GM12878 (cell line): ENCODE measurements around the gene RNU6-9. TPM values are rescaled to one million over a fixed set of nuclear protein-coding genes. Genes with fewer than 3 reads are reported as not detected.

Experiments used
- ATAC-seq: fragments of 200-7000 bp; cut with Tn5 transposase; 3 replicates; pipeline ENCODE4 v1.9.1; 2020; ENCODE audit warnings: mild to moderate bottlenecking, moderate library complexity
- BruUV-seq: library from RNA; stranded (reverse); fragments of 400-500 nt; replicated peaks from 2 replicates; lab custom pipeline; 2021; lab: Mats Ljungman, UMichigan
- CTCF ChIA-PET: fragments of 300-600 bp; sonication (Branson Sonifier 250); formaldehyde crosslinking; extraction: SDS; loops from one replicate; lab custom pipeline; 2021; ENCODE audit warnings: inconsistent platforms; lab: Yijun Ruan, JAX
- POLR2A ChIA-PET: fragments of 350-600 bp; formaldehyde crosslinking; extraction: SDS; loops from one replicate; lab custom pipeline; 2021; ENCODE audit warnings: inconsistent platforms; lab: Charles Lee
- RAD21 ChIA-PET: fragments of 300-600 bp; sonication (Branson Sonifier 250); formaldehyde crosslinking; loops from one replicate; lab custom pipeline; 2023; ENCODE audit warnings: antibody characterized with exemption; ENCODE audit not compliant: unreplicated experiment; lab: Charles Lee
- SMC1A ChIA-PET: fragments of 300-600 bp; sonication (Branson Sonifier 250); formaldehyde crosslinking; loops from one replicate; lab custom pipeline; 2023; ENCODE audit not compliant: unreplicated experiment, uncharacterized antibody; lab: Charles Lee
- DNase-seq: peaks from one replicate; pipeline ENCODE4 v3.0.0-alpha.2; 2011; ENCODE audit warnings: low read depth, low spot score
- FAIRE-seq: peaks from 3 replicates; lab custom pipeline; 2011; peaks lifted over from hg19 to GRCh38; lab: Jason Lieb, UNC
- H2AFZ ChIP-seq: 2 replicates; pipeline ENCODE4 v1.6.0; 2011; ENCODE audit warnings: low read depth, low read length, control low read depth; ENCODE audit not compliant: control insufficient read depth
- H3K27ac ChIP-seq: 2 replicates; pipeline ENCODE4 v1.5.1; 2011; ENCODE audit warnings: control low read depth; ENCODE audit not compliant: control insufficient read depth, insufficient read depth
- H3K27me3 ChIP-seq, 2 experiments: replicated peaks in 1 of 2; 2 replicates each; pipeline versions ENCODE4 v1.6.0 to v1.6.1; 2011; ENCODE audit warnings: low read length in 1 of 2; ENCODE audit not compliant: control insufficient read depth in 2 of 2, insufficient read depth in 2 of 2
- H3K36me3 ChIP-seq, 2 experiments: 2 replicates each; pipeline ENCODE4 v1.5.1; 2011; ENCODE audit warnings: low read length in 1 of 2; ENCODE audit not compliant: control insufficient read depth in 2 of 2, insufficient read depth in 2 of 2
- H3K4me1 ChIP-seq: 2 replicates; pipeline ENCODE4 v1.6.1; 2011; ENCODE audit warnings: mild to moderate bottlenecking, low read length, moderate library complexity, mixed read lengths; ENCODE audit not compliant: control insufficient read depth, insufficient read depth
- H3K4me2 ChIP-seq: 2 replicates; pipeline ENCODE4 v1.6.0; 2011; ENCODE audit warnings: control low read depth; ENCODE audit not compliant: control insufficient read depth, insufficient read depth
- H3K4me3 ChIP-seq: fragments of 200-600 bp; sonication (generic); 2 replicates; pipeline ENCODE4 v1.5.1; 2016
- H3K79me2 ChIP-seq: 2 replicates; pipeline ENCODE4 v1.6.0; 2011; ENCODE audit warnings: low read length; ENCODE audit not compliant: control insufficient read depth, insufficient read depth
- H3K9ac ChIP-seq: 2 replicates; pipeline ENCODE4 v1.8.0; 2011; ENCODE audit warnings: low read length, control low read depth, mixed read lengths; ENCODE audit not compliant: control insufficient read depth, insufficient read depth
- H3K9me3 ChIP-seq: replicated peaks from 3 replicates; pipeline ENCODE4 v1.5.1; 2011; ENCODE audit warnings: mild to moderate bottlenecking, low read length; ENCODE audit not compliant: control insufficient read depth, insufficient read depth
- H4K20me1 ChIP-seq: 2 replicates; pipeline ENCODE4 v1.6.0; 2011; ENCODE audit not compliant: control insufficient read depth, insufficient read depth
- CREB1 ChIP-seq: IDR thresholded peaks from 2 replicates; pipeline ENCODE4 v1.6.1; 2012; ENCODE audit warnings: low read depth, mild to moderate bottlenecking, inconsistent platforms
- ELK1 ChIP-seq: IDR thresholded peaks from 2 replicates; pipeline ENCODE4 v1.6.1; 2012; ENCODE audit warnings: low read depth, low read length, improper control_type of control experiment
- EP300 ChIP-seq, 2 experiments: fragments of 150-350 bp in 1 of 2; IDR thresholded peaks; 2 replicates each; pipeline ENCODE4 v1.6.1; 2011 to 2012; ENCODE audit warnings: low read depth in 2 of 2, low read length in 2 of 2, borderline replicate concordance in 1 of 2, improper control_type of control experiment in 1 of 2, inconsistent platforms in 1 of 2; ENCODE audit not compliant: control insufficient read depth in 1 of 2
- GABPA ChIP-seq: IDR thresholded peaks from 2 replicates; pipeline ENCODE4 v1.6.1; 2014; ENCODE audit warnings: antibody characterized with exemption, low read depth, mild to moderate bottlenecking, inconsistent platforms
- IRF5 ChIP-seq: fragments of 450-650 bp; IDR thresholded peaks from 2 replicates; pipeline ENCODE4 v1.6.1; 2017; ENCODE audit warnings: borderline replicate concordance
- NFXL1 ChIP-seq: fragments of 450-650 bp; IDR thresholded peaks from 2 replicates; pipeline ENCODE4 v1.6.1; 2017; ENCODE audit warnings: antibody characterized with exemption, mild to moderate bottlenecking, borderline replicate concordance
- POLR2A ChIP-seq: IDR thresholded peaks from 2 replicates; pipeline ENCODE4 v1.6.1; 2011; ENCODE audit warnings: low read depth, mild to moderate bottlenecking, low read length
- SMC3 ChIP-seq: IDR thresholded peaks from 2 replicates; pipeline ENCODE4 v1.6.1; 2011; ENCODE audit warnings: low read length, improper control_type of control experiment, borderline replicate concordance
- SPI1 ChIP-seq: IDR thresholded peaks from 2 replicates; pipeline ENCODE4 v1.6.1; 2011; ENCODE audit warnings: low read depth, mild to moderate bottlenecking, low read length, moderate library complexity, borderline replicate concordance; ENCODE audit not compliant: insufficient read depth
- WRNIP1 ChIP-seq: IDR thresholded peaks from 2 replicates; pipeline ENCODE4 v1.6.1; 2011; ENCODE audit warnings: low read depth, low read length, improper control_type of control experiment, borderline replicate concordance
- ZBTB4 ChIP-seq: fragments of 450-650 bp; formaldehyde crosslinking; IDR thresholded peaks from 2 replicates; pipeline ENCODE4 v1.4.0; 2022; ENCODE audit warnings: mild to moderate bottlenecking, moderate library complexity
- ZNF217 ChIP-seq: fragments of 450-650 bp; IDR thresholded peaks from 2 replicates; pipeline ENCODE4 v1.6.1; 2017; ENCODE audit warnings: antibody characterized with exemption, mild to moderate bottlenecking
- WGBS: methylation state at CpG from one replicate; pipeline ENCODE4 v1.1.6; 2016; ENCODE audit warnings: low lambda C conversion rate; ENCODE audit not compliant: insufficient replicate concordance, insufficient coverage; ENCODE audit errors: missing lambda C conversion rate; 5-methylcytosine and 5-hydroxymethylcytosine counted together
- in situ Hi-C: fragments of 300-500 bp; cut with MboI; formaldehyde crosslinking; loops from 9 replicates; pipeline ENCODE4 v1.14.3; 2018; ENCODE audit warnings: mixed read lengths
- intact Hi-C: fragments of 100-400 bp; cut with micrococcal nuclease; formaldehyde crosslinking; loops from one replicate; pipeline ENCODE4 v1.14.2; 2022; ENCODE audit not compliant: unreplicated experiment
- polyA plus RNA-seq, 11 experiments: library from polyadenylated mRNA; depleted of rRNA in 4 of 11; unstranded in 6 of 11; stranded (reverse) in 5 of 11; fragments of >200 nt; fragmentation: Nextera tagmentation in 4 of 11; fragmentation: Illumina TruSeq in 1 of 11; extraction: Ambion mirVana in 4 of 11; extraction: Trizol in 1 of 11; gene quantifications; 1 replicate in 1 of 11; 2 replicates in 10 of 11; pipeline versions ENCODE4 v1.2.1 to v1.2.3, GENCODE V29; 2011 to 2016; ENCODE audit warnings: inconsistent platforms in 2 of 11, missing spikeins in 2 of 11, low read depth in 1 of 11
- total RNA-seq, 4 experiments: library from RNA; depleted of rRNA in 3 of 4; stranded (reverse); fragments of >200 nt in 3 of 4; fragmentation: Illumina TruSeq in 1 of 4; extraction: Trizol in 1 of 4; gene quantifications; 2 replicates each; pipeline versions ENCODE4 v1.2.1 to v1.2.3, GENCODE V29; 2013 to 2021

RNU6-9 gene
- total and polyA plus RNA-seq, 10 of the 15 experiments (the other 5 are each of a cell fraction or from before 2014, with no cell fraction given) = not detected

GRCh38 chr19:866769-867300, 26.4 kb upstream of the RNU6-9 start:
- POLR2A ChIA-PET = no interaction called here

GRCh38 chr19:867301-867793, 25.9 kb upstream of the RNU6-9 start:
- Histone ChIP-seq H3K9ac (no peak overlapping the region), H3K4me2 (no peak overlapping the region), H3K4me3 (no peak overlapping the region), H3K27ac (no peak overlapping the region), H3K4me1 (peaks cover 10% of the 10 kb centered on the region), H3K9me3 (no peaks in the 10 kb centered on the region), H3K36me3 (no peaks in the 10 kb centered on the region; a peak in 1 of 4 replicates), H3K79me2 (no peaks in the 10 kb centered on the region), H3K27me3 (no peaks in the 10 kb centered on the region), H2AFZ (no peak overlapping the region), H4K20me1 (no peaks in the 10 kb centered on the region)
- WGBS = 96% methylated on average over 14 of the region's 16 CpGs
- no TSS peak for BruUV-seq
- ChIA-PET CTCF (interaction anchor here (0.8 kb wide), 1 partner anchor 31 kb away, joined by 3 read pairs; no protein-coding TSS in a partner anchor), SMC1A (no interaction called here), POLR2A (no interaction called here), RAD21 (no interaction called here)
- FAIRE-seq (no peak), ATAC-seq (no peak), DNase-seq (no peak)
- in situ Hi-C loops = no loop called here
- intact Hi-C loops = no loop called here
- no peak for TF ChIP-seq EP300 (IDR thresholded peaks at IDR 0.05; ENCODE audit: borderline replicate concordance in 1 of 2, control insufficient read depth in 1 of 2, low read depth in 2 of 2, low read length in 2 of 2)
- no peak for TF ChIP-seq SMC3
- no peak for TF ChIP-seq ELK1
- TF ChIP-seq NFXL1 = no peak
- TF ChIP-seq IRF5 = no peak
- no peak for TF ChIP-seq ZBTB4 (CRISPR knock-in tag)
- no peak for TF ChIP-seq WRNIP1
- no peak for TF ChIP-seq SPI1
- TF ChIP-seq CREB1 = no peak

More at GRCh38 chr19:866769-867300, 26.4 kb upstream of the RNU6-9 start:
- 92% methylated on average over 24 of the region's 38 CpGs for WGBS
- in situ Hi-C loops = no loop called here
- Histone ChIP-seq H3K9me3 (no peaks in the 10 kb centered on the region), H3K27ac (no peak overlapping the region), H4K20me1 (no peaks in the 10 kb centered on the region), H3K36me3 (no peaks in the 10 kb centered on the region; a peak in 1 of 4 replicates), H3K4me2 (no peak overlapping the region), H3K4me1 (peaks cover 10% of the 10 kb centered on the region), H2AFZ (no peak overlapping the region), H3K27me3 (no peaks in the 10 kb centered on the region), H3K9ac (no peak overlapping the region), H3K79me2 (no peaks in the 10 kb centered on the region), H3K4me3 (no peak overlapping the region)
- ChIA-PET RAD21 (no interaction called here), SMC1A (no interaction called here), CTCF (interaction anchor here (0.8 kb wide), 1 partner anchor 32 kb away, joined by 3 read pairs; no protein-coding TSS in a partner anchor)
- FAIRE-seq (no peak), ATAC-seq (no peak), DNase-seq (no peak)
- intact Hi-C loops = no loop called here
- BruUV-seq = no TSS peak
- TF ChIP-seq GABPA (no peak), POLR2A (0 out of 2 replicates have a peak, but pooled peaks have one; percentile 29), ZNF217 (no peak)
- TF ChIP-seq, all 136 proteins: peak for 1
